ENCODE data around the gene FREM2.

DNA sequence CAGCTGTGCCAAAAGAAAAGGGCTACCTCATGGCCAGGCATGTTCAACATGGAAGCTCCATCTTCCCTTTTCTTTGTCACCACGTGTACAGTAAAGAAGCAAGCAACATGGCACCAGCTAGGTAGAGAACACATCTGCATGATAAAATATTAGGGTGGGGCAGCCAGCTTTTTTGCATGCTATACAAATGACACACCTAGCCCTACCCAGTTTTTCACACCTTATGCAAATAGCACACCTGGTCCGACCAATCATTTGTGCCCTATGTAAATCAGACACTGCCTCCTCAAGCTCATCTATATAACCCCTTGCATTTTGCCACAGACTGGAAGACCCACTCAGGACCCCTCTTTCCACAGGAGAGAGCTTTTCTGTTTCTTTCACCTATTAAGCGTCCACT is 218.2 kb downstream of the FREM2 start:
- TF ChIP-seq, protein P1, sequence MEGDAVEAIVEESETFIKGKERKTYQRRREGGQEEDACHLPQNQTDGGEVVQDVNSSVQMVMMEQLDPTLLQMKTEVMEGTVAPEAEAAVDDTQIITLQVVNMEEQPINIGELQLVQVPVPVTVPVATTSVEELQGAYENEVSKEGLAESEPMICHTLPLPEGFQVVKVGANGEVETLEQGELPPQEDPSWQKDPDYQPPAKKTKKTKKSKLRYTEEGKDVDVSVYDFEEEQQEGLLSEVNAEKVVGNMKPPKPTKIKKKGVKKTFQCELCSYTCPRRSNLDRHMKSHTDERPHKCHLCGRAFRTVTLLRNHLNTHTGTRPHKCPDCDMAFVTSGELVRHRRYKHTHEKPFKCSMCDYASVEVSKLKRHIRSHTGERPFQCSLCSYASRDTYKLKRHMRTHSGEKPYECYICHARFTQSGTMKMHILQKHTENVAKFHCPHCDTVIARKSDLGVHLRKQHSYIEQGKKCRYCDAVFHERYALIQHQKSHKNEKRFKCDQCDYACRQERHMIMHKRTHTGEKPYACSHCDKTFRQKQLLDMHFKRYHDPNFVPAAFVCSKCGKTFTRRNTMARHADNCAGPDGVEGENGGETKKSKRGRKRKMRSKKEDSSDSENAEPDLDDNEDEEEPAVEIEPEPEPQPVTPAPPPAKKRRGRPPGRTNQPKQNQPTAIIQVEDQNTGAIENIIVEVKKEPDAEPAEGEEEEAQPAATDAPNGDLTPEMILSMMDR (IDR thresholded peaks at IDR 0.05) = no peak
- TF ChIP-seq POLR2A (IDR thresholded peaks at IDR 0.05) = no peak
